Nephron (organoid): ENCODE results near the gene FIGN.

ENCODE experiments used
- H3K27ac Mint-ChIP-seq, 3 experiments: 2 replicates each; pipeline ENCODE4 v1.8.0; 2020; ENCODE audit warnings: mixed read lengths in 3 of 3, mild to moderate bottlenecking in 2 of 3, moderate library complexity in 1 of 3
- H3K27me3 Mint-ChIP-seq: 2 replicates; pipeline ENCODE4 v1.8.0; 2021; ENCODE audit warnings: low read depth, mild to moderate bottlenecking, moderate library complexity, mixed read lengths
- H3K36me3 Mint-ChIP-seq: 2 replicates; pipeline ENCODE4 v1.8.0; 2020; ENCODE audit warnings: low read depth, mixed read lengths
- H3K4me1 Mint-ChIP-seq: 2 replicates; pipeline ENCODE4 v1.8.0; 2020; ENCODE audit warnings: mixed read lengths
- H3K4me3 Mint-ChIP-seq, 3 experiments: 2 replicates each; pipeline ENCODE4 v1.8.0; 2020; ENCODE audit warnings: mild to moderate bottlenecking in 3 of 3, mixed read lengths in 3 of 3, moderate library complexity in 2 of 3
- H3K9me3 Mint-ChIP-seq: 2 replicates; pipeline ENCODE4 v1.8.0; 2020; ENCODE audit warnings: mixed read lengths
- CTCF ChIP-seq, 3 experiments: fragments of 200-600 bp; sonication (generic); IDR thresholded peaks; one replicate each; pipeline ENCODE4 v1.5.0; 2021; ENCODE audit warnings: antibody characterized with exemption in 3 of 3; ENCODE audit not compliant: unreplicated experiment in 3 of 3

Gene FIGN

GRCh38 chr2:163657281-163657656 lies 78.5 kb downstream of the FIGN start:
- Mint-ChIP-seq H3K4me1 (peaks cover 27% of the 10 kb centered on the region), H3K4me3 (no peak overlapping the region), H3K36me3 (peaks cover 7% of the 10 kb centered on the region), H3K27me3 (no peaks in the 10 kb centered on the region), H3K27ac (peak overlapping the region; percentile 8 to 36 (median 28)), H3K9me3 (no peaks in the 10 kb centered on the region)
- no peak for TF ChIP-seq CTCF (IDR thresholded peaks at IDR 0.05; ENCODE audit: unreplicated experiment in 3 of 3)

- Mint-ChIP-seq H3K4me3 (no peak overlapping the region), H3K36me3 (peaks cover 3% of the 10 kb centered on the region), H3K4me1 (peaks cover 24% of the 10 kb centered on the region), H3K27ac (peak overlapping the region; percentile 28 to 48 (median 36)), H3K27me3 (no peaks in the 10 kb centered on the region), H3K9me3 (no peaks in the 10 kb centered on the region)
- no peak for TF ChIP-seq CTCF (IDR thresholded peaks at IDR 0.05; ENCODE audit: unreplicated experiment in 3 of 3)
Observed at GRCh38 chr2:163656622-163657280, 79.1 kb downstream of the FIGN start.

DNA sequence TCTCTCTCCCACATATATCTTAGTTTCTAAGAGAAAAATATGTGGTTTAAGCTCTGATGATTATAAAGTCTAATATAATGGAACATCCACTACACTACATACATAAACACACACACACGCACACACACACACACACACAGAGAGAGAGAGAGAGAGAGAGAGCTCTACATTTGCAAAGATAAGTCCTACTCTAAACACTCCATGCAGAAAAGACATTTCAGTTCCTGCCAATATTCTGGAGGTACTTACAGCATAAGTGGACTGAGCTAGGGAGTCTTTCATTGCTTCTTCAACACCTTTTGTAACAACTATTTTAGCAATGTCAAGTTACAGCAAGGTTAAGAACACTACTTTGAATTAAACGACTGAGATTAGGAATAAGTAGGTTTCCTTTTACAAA lies 80.1 kb downstream of the FIGN start:
- H3K36me3 Mint-ChIP-seq = no peaks in the 10 kb centered on the region
- peak overlapping the region in 2 of 3 experiments; percentile 6 to 8 for H3K27ac Mint-ChIP-seq
- H3K4me1 Mint-ChIP-seq = peaks cover 23% of the 10 kb centered on the region
- no peaks in the 10 kb centered on the region for H3K9me3 Mint-ChIP-seq
- H3K27me3 Mint-ChIP-seq = no peaks in the 10 kb centered on the region
- H3K4me3 Mint-ChIP-seq = no peak overlapping the region
- no peak for TF ChIP-seq CTCF (IDR thresholded peaks at IDR 0.05; ENCODE audit: unreplicated experiment in 3 of 3)

GRCh38 chr2:163652751-163653150 lies 83.1 kb downstream of the FIGN start:
- H3K27me3 Mint-ChIP-seq = no peaks in the 10 kb centered on the region
- TF ChIP-seq CTCF (IDR thresholded peaks at IDR 0.05; ENCODE audit: unreplicated experiment in 3 of 3) = no peak
- H3K36me3 Mint-ChIP-seq = no peaks in the 10 kb centered on the region
- peaks cover 24% of the 10 kb centered on the region for H3K4me1 Mint-ChIP-seq
- no peak overlapping the region for H3K27ac Mint-ChIP-seq
- H3K9me3 Mint-ChIP-seq = no peaks in the 10 kb centered on the region
- no peak overlapping the region for H3K4me3 Mint-ChIP-seq

DNA sequence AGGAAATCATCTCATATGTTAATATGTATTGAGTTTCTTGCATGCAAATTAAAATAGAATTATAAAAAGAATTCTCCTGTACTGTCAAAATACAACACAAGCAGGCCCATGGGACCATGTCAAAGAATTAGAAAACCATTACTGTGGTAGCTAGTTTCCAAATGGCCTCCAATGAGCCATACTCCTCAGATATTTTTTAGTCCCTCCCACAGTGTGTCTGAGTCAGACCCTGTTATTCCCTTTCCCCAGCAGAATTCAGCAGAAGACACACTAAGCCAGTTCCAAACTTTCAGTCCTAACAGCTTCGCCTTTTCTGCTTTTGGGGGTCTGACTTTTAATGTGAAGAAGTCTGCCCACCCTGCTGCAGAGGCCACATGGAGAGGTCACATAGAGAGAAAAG lies 86.7 kb downstream of the FIGN start:
- no peak for TF ChIP-seq CTCF (IDR thresholded peaks at IDR 0.05; ENCODE audit: unreplicated experiment in 3 of 3)
- H3K27me3 Mint-ChIP-seq = no peaks in the 10 kb centered on the region
- no peaks in the 10 kb centered on the region for H3K36me3 Mint-ChIP-seq
- no peak overlapping the region for H3K4me3 Mint-ChIP-seq
- H3K4me1 Mint-ChIP-seq = peaks cover 10% of the 10 kb centered on the region
- peak overlapping the region in 1 of 3 experiments; percentile 49 for H3K27ac Mint-ChIP-seq
- H3K9me3 Mint-ChIP-seq = no peaks in the 10 kb centered on the region

DNA sequence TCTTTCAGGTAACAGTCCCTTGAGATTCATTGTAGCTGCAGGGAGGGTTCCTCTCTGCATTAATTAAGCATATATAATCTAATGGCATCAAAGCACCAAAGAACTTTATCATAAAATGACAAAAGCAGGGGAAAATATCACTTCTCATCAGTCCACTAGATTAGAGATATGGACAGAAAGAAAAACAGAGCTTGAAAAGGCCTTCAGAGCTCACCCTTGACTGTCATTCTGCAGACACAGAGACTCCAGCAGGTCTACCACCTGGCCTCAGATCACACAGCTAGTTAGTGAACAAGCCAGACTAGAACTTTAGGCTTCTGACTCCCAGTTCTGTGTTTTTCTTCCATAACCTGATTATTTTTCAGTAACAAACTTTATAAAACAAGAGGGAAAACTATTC lies 88.5 kb downstream of the FIGN start:
- no peaks in the 10 kb centered on the region for H3K36me3 Mint-ChIP-seq
- no peak for TF ChIP-seq CTCF (IDR thresholded peaks at IDR 0.05; ENCODE audit: unreplicated experiment in 3 of 3)
- no peaks in the 10 kb centered on the region for H3K27me3 Mint-ChIP-seq
- peaks cover 10% of the 10 kb centered on the region for H3K4me1 Mint-ChIP-seq
- no peaks in the 10 kb centered on the region for H3K9me3 Mint-ChIP-seq
- H3K4me3 Mint-ChIP-seq = no peak overlapping the region
- peak overlapping the region in 1 of 3 experiments; percentile 0 for H3K27ac Mint-ChIP-seq
